ENCODE results near the gene TIGIT.
"Not testable (repeated sequence)": the region's sequence is repeated elsewhere in the genome, so short reads cannot be mapped to it uniquely, and the experiment has no call there.

TIGIT gene

GRCh38 chr3:114274929-114275328, 18.9 kb upstream of the TIGIT start:
- H3K4me3 ChIP-seq (ENCODE audit: low read depth, low read length), result no peak overlapping the region
- TF ChIP-seq CTCF (IDR thresholded peaks at IDR 0.05; ENCODE audit: insufficient read depth, low read depth, low read length, missing control alignments), result no peak
- DNase-seq (ENCODE audit: low read depth), result no peak

GRCh38 chr3:114276856-114277255, 17.0 kb upstream of the TIGIT start:
- not testable (repeated sequence) for DNase-seq (ENCODE audit: low read depth); H3K4me3 ChIP-seq (ENCODE audit: low read depth, low read length)

GRCh38 chr3:114284644-114285043, 9.2 kb upstream of the TIGIT start:
- TF ChIP-seq CTCF (IDR thresholded peaks at IDR 0.05; ENCODE audit: insufficient read depth, low read depth, low read length, missing control alignments), result no peak
- no peak overlapping the region for H3K4me3 ChIP-seq (ENCODE audit: low read depth, low read length)
- DNase-seq (ENCODE audit: low read depth), result no peak

GRCh38 chr3:114285648-114286230, 8.1 kb upstream of the TIGIT start:
- no peak overlapping the region for H3K4me3 ChIP-seq (ENCODE audit: low read depth, low read length)
- no peak for DNase-seq (ENCODE audit: low read depth)
- TF ChIP-seq CTCF (IDR thresholded peaks at IDR 0.05; ENCODE audit: insufficient read depth, low read depth, low read length, missing control alignments), result no peak

- no peak overlapping the region for H3K4me3 ChIP-seq (ENCODE audit: low read depth, low read length)
- no peak for DNase-seq (ENCODE audit: low read depth)
- TF ChIP-seq CTCF (IDR thresholded peaks at IDR 0.05; ENCODE audit: insufficient read depth, low read depth, low read length, missing control alignments), result no peak
These were observed 7.6 kb upstream of the TIGIT start for GRCh38 chr3:114286266-114286665.

- peak; percentile 95 for TF ChIP-seq CTCF (IDR thresholded peaks at IDR 0.05; ENCODE audit: insufficient read depth, low read depth, low read length, missing control alignments)
- H3K4me3 ChIP-seq (ENCODE audit: low read depth, low read length), result peak overlapping the region; percentile 36
- peak; percentile 93 for DNase-seq (ENCODE audit: low read depth)
These were observed 2.6 kb upstream of the TIGIT start for GRCh38 chr3:114290911-114291901.

- no peak for DNase-seq (ENCODE audit: low read depth)
- H3K4me3 ChIP-seq (ENCODE audit: low read depth, low read length), result no peak overlapping the region
- TF ChIP-seq CTCF (IDR thresholded peaks at IDR 0.05; ENCODE audit: insufficient read depth, low read depth, low read length, missing control alignments), result no peak
These were observed 1.2 kb downstream of the TIGIT start for GRCh38 chr3:114294940-114295480.
